Endothelial cell (in vitro differentiated cells): ENCODE data around the gene FBXO21. TPM values are rescaled to one million over a fixed set of nuclear protein-coding genes. Genes with fewer than 3 reads are reported as not detected.
"Not testable (repeated sequence)": the region's sequence is repeated elsewhere in the genome, so short reads cannot be mapped to it uniquely, and the experiment has no call there.

ENCODE experiments used
- DNase-seq: peaks from one replicate; pipeline ENCODE4 v3.0.0; 2021; ENCODE audit warnings: low spot score
- H3K27ac Mint-ChIP-seq: one replicate; pipeline ENCODE4 v1.8.0; 2021; ENCODE audit warnings: mixed read lengths, inconsistent platforms; ENCODE audit not compliant: unreplicated experiment
- H3K27me3 Mint-ChIP-seq: one replicate; pipeline ENCODE4 v1.8.0; 2021; ENCODE audit warnings: mild to moderate bottlenecking, moderate library complexity, mixed read lengths, inconsistent platforms; ENCODE audit not compliant: unreplicated experiment
- H3K36me3 Mint-ChIP-seq: one replicate; pipeline ENCODE4 v1.8.0; 2021; ENCODE audit warnings: mild to moderate bottlenecking, low read depth, mixed read lengths, inconsistent platforms; ENCODE audit not compliant: unreplicated experiment
- H3K4me1 Mint-ChIP-seq: one replicate; pipeline ENCODE4 v1.8.0; 2021; ENCODE audit warnings: mild to moderate bottlenecking, mixed read lengths, inconsistent platforms; ENCODE audit not compliant: unreplicated experiment
- H3K4me3 Mint-ChIP-seq: one replicate; pipeline ENCODE4 v1.8.0; 2021; ENCODE audit warnings: mild to moderate bottlenecking, mixed read lengths, inconsistent platforms; ENCODE audit not compliant: unreplicated experiment
- H3K9me3 Mint-ChIP-seq: one replicate; pipeline ENCODE4 v1.8.0; 2021; ENCODE audit warnings: mixed read lengths, inconsistent platforms; ENCODE audit not compliant: unreplicated experiment
- total RNA-seq: library from RNA; stranded (reverse); fragmentation: NEBNext Ultra II Directional; extraction: Animal tissue kit (Norgen Biotek cat#: 25700); gene quantifications from one replicate; pipeline ENCODE4 v1.2.1, GENCODE V29; 2021; ENCODE audit not compliant: unreplicated experiment
- TF ChIP-seq, protein P1 (sequence below): fragments of 200-600 bp; sonication (generic); IDR thresholded peaks from one replicate; pipeline ENCODE4 v1.5.0; 2021; ENCODE audit warnings: antibody characterized with exemption; ENCODE audit not compliant: unreplicated experiment

Gene FBXO21
- total RNA-seq, 1 donor from 2014 or later = 44.7 TPM

DNA sequence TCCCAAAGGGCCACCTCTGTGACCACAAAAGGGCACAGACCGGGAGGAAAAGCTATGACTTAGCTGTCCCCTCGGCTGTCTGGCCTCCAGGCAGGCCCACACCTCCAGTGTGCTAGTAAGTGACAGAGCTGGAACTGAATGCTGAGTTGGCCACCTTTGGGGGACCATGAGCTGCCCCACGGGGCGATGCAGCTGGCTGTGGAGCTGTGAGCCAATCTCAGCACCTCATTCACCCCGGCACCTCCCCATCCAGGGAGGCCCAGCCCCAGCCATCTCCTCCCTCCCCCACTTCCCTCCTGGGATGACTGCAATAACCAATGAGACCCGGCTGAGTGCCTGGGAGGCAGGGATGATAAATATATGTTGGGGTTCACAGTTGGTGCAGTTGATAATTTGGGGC lies 78.9 kb downstream of the FBXO21 start:
- TF ChIP-seq, protein P1, sequence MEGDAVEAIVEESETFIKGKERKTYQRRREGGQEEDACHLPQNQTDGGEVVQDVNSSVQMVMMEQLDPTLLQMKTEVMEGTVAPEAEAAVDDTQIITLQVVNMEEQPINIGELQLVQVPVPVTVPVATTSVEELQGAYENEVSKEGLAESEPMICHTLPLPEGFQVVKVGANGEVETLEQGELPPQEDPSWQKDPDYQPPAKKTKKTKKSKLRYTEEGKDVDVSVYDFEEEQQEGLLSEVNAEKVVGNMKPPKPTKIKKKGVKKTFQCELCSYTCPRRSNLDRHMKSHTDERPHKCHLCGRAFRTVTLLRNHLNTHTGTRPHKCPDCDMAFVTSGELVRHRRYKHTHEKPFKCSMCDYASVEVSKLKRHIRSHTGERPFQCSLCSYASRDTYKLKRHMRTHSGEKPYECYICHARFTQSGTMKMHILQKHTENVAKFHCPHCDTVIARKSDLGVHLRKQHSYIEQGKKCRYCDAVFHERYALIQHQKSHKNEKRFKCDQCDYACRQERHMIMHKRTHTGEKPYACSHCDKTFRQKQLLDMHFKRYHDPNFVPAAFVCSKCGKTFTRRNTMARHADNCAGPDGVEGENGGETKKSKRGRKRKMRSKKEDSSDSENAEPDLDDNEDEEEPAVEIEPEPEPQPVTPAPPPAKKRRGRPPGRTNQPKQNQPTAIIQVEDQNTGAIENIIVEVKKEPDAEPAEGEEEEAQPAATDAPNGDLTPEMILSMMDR = no peak
- Mint-ChIP-seq H3K4me3 (no peak overlapping the region), H3K9me3 (no peaks in the 10 kb centered on the region), H3K4me1 (no peaks in the 10 kb centered on the region), H3K27ac (no peak overlapping the region), H3K36me3 (no peaks in the 10 kb centered on the region), H3K27me3 (peaks cover 3% of the 10 kb centered on the region)
- DNase-seq = no peak

DNA sequence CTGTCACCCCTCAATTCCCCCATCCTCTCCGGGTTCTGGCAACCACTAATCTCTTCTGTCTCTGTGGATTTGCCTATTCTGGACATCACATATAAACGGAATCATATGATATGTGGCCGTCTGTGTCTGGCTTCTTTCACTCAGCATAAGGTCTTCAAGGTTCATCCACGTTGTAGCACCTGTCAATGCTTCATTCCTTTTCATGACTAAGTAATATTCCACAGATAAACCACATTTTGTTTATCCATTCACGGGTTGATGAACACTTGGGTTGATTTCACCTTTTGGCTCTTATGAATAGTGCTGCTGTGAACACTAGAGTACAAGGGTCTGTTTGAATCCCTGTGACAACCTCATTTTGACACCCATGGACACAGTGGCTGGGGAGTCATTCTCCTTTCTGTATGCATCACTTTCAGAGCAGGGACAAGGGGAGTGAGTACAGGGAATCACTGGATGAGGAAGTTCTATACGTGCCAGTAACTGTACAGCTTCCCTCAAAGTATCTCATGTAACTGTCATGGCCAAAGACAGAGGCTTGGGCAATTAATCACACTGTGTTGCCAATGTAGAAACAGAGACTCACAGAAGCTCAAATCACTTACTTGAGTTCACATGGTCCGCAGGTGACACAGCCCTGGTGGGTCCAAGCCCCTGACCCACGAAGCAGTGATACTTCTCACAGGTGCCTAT lies 80.2 kb downstream of the FBXO21 start:
- Mint-ChIP-seq H3K4me1 (no peaks in the 10 kb centered on the region), H3K27me3 (peaks cover 3% of the 10 kb centered on the region), H3K36me3 (no peaks in the 10 kb centered on the region), H3K4me3 (no peak overlapping the region), H3K9me3 (no peaks in the 10 kb centered on the region), H3K27ac (no peak overlapping the region)
- TF ChIP-seq, protein P1 = no peak
- no peak for DNase-seq

DNA sequence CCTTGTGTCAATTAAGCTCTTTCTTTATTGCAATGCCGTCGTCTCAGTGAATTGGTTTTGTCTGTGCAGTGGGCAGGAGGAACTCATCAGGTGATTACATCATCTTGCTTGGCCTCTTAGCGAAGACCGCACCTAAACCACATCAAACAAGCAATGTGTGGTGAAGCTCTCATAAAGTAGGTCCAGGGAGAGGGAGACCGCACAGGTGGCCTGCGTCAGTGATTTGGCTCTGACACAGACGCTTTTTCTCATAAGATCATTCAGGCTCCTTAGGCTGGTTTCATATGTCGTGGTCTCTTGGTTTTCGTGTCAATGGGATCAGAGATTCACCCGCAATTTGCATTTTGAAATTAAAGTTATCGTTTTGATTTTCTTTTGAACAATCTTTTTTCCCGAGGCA lies 84.4 kb downstream of the FBXO21 start:
- Mint-ChIP-seq H3K36me3 (no peaks in the 10 kb centered on the region), H3K27ac (no peak overlapping the region), H3K4me1 (no peaks in the 10 kb centered on the region), H3K9me3 (no peaks in the 10 kb centered on the region), H3K4me3 (no peak overlapping the region), H3K27me3 (peaks cover 3% of the 10 kb centered on the region)
- no peak for DNase-seq
- TF ChIP-seq, protein P1 = no peak

DNA sequence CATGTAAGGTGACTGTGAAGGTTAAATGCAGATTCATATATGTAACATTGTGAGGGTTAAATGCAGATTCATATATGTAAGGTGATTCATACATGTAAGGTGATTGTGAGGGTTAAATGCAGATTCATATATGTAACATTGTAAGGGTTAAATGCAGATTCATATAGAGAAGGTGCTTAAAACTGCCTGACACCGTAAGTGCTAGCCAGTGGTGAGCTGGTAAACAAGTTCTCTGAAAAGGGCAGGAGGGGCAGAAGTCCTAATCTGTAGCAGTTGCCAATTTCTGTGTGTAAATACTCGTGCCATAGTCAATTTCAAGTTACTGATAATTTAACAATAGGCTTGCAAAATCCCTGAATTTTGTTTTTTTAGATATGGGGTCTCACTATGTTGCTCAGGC lies 86.3 kb downstream of the FBXO21 start:
- not testable (repeated sequence) for H3K36me3 Mint-ChIP-seq, H3K9me3 Mint-ChIP-seq, H3K4me1 Mint-ChIP-seq, DNase-seq, H3K4me3 Mint-ChIP-seq, H3K27me3 Mint-ChIP-seq, H3K27ac Mint-ChIP-seq

DNA sequence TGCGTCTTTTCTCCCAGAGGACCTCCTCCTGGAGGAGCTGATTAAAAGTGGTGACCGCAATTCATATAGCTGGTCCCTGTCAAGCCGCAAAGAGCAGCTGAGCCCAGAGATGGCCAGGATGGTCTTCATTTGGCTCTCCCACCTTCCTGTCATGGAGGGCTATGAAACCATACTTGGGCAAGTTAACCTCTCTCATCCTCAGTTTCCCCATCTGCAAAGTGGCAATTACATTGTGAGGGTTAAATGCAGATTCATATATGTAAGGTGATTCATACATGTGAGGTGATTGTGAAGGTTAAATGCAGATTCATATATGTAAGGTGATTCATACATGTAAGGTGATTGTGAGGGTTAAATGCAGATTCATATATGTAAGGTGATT lies 87.5 kb downstream of the FBXO21 start:
- no peaks in the 10 kb centered on the region for H3K9me3 Mint-ChIP-seq
- peaks cover 12% of the 10 kb centered on the region for H3K27me3 Mint-ChIP-seq
- peaks cover 3% of the 10 kb centered on the region for H3K4me1 Mint-ChIP-seq
- peaks cover 3% of the 10 kb centered on the region for H3K36me3 Mint-ChIP-seq
- H3K27ac Mint-ChIP-seq = no peak overlapping the region
- TF ChIP-seq, protein P1 = no peak
- no peak overlapping the region for H3K4me3 Mint-ChIP-seq
- no peak for DNase-seq
